Vagina (tissue), 2 donors: ENCODE results near the gene KRT3. TPM values are rescaled to one million over a fixed set of nuclear protein-coding genes. Genes with fewer than 3 reads are reported as not detected.

Experiments used
- DNase-seq, 2 donors: peaks; one replicate each; pipeline ENCODE4 v3.0.0-alpha.2; 2017; ENCODE audit errors: extremely low spot score in 2 of 2
- H3K27ac ChIP-seq: fragments of 200-600 bp; sonication (generic); one replicate; pipeline ENCODE4 v1.5.1; 2019
- H3K27me3 ChIP-seq: fragments of 200-600 bp; sonication (generic); one replicate; pipeline ENCODE4 v1.5.1; 2019
- H3K36me3 ChIP-seq, 2 donors: fragments of 200-600 bp; sonication (generic); one replicate each; pipeline ENCODE4 v1.5.1; 2017 to 2019
- H3K4me1 ChIP-seq: fragments of 200-600 bp; sonication (generic); one replicate; pipeline ENCODE4 v1.5.1; 2019
- H3K4me3 ChIP-seq, 2 donors: fragments of 200-600 bp; sonication (generic); 1 replicate in 1 of 2; 2 replicates in 1 of 2; pipeline ENCODE4 v1.5.1; 2016 to 2019
- H3K9me3 ChIP-seq: fragments of 200-600 bp; sonication (generic); one replicate; pipeline ENCODE4 v1.5.1; 2019
- POLR2A ChIP-seq, 2 donors: fragments of 450-650 bp; IDR thresholded peaks; one replicate each; pipeline ENCODE4 v1.6.1; 2017; ENCODE audit warnings: antibody characterized with exemption in 2 of 2, mild to moderate bottlenecking in 2 of 2, moderate library complexity in 2 of 2
- POLR2AphosphoS5 ChIP-seq, 2 donors: sonication (generic); formaldehyde crosslinking; IDR thresholded peaks; one replicate each; pipeline ENCODE4 v1.9.0; 2017; ENCODE audit warnings: antibody characterized with exemption in 2 of 2, mild to moderate bottlenecking in 2 of 2, low read depth in 1 of 2; ENCODE audit not compliant: insufficient read depth in 1 of 2
- intact Hi-C: fragments of 100-400 bp; cut with DNase I; formaldehyde crosslinking; loops from one replicate; pipeline ENCODE4 v1.15.1; 2023
- total RNA-seq: library from RNA; depleted of rRNA; stranded (reverse); fragments of >200 nt; gene quantifications from one replicate; pipeline ENCODE4 v1.2.3, GENCODE V29; 2016
- TF ChIP-seq, protein P1 (sequence below), 3 experiments: fragments of 450-650 bp in 2 of 3; fragments of 200-600 bp in 1 of 3; sonication (generic) in 1 of 3; IDR thresholded peaks; one replicate each; pipeline ENCODE4 v1.5.1; 2017 to 2019; ENCODE audit warnings: antibody characterized with exemption in 3 of 3, mild to moderate bottlenecking in 2 of 3, moderate library complexity in 2 of 3

The KRT3 gene
- total RNA-seq, 1 donor from 2014 or later: not detected

- no peaks in the 10 kb centered on the region for H3K36me3 ChIP-seq
- H3K4me3 ChIP-seq: no peak overlapping the region
- H3K27ac ChIP-seq: no peak overlapping the region
- no peak for TF ChIP-seq POLR2A (IDR thresholded peaks at IDR 0.05)
- TF ChIP-seq, protein P1, sequence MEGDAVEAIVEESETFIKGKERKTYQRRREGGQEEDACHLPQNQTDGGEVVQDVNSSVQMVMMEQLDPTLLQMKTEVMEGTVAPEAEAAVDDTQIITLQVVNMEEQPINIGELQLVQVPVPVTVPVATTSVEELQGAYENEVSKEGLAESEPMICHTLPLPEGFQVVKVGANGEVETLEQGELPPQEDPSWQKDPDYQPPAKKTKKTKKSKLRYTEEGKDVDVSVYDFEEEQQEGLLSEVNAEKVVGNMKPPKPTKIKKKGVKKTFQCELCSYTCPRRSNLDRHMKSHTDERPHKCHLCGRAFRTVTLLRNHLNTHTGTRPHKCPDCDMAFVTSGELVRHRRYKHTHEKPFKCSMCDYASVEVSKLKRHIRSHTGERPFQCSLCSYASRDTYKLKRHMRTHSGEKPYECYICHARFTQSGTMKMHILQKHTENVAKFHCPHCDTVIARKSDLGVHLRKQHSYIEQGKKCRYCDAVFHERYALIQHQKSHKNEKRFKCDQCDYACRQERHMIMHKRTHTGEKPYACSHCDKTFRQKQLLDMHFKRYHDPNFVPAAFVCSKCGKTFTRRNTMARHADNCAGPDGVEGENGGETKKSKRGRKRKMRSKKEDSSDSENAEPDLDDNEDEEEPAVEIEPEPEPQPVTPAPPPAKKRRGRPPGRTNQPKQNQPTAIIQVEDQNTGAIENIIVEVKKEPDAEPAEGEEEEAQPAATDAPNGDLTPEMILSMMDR (IDR thresholded peaks at IDR 0.05): no peak
- no peak for TF ChIP-seq POLR2AphosphoS5 (IDR thresholded peaks at IDR 0.05; ENCODE audit: insufficient read depth in 1 of 2, low read depth in 1 of 2)
- no peak for DNase-seq
- intact Hi-C loops: no loop called here
- no peaks in the 10 kb centered on the region for H3K4me1 ChIP-seq
- H3K27me3 ChIP-seq: no peaks in the 10 kb centered on the region
- no peaks in the 10 kb centered on the region for H3K9me3 ChIP-seq
Measured at GRCh38 chr12:52835271-52836041, 39.5 kb upstream of the KRT3 start.

GRCh38 chr12:52834727-52835001, 38.7 kb upstream of the KRT3 start:
- DNase-seq: no peak
- H3K27me3 ChIP-seq: no peaks in the 10 kb centered on the region
- H3K4me1 ChIP-seq: no peaks in the 10 kb centered on the region
- H3K9me3 ChIP-seq: no peaks in the 10 kb centered on the region
- intact Hi-C loops: no loop called here
- H3K4me3 ChIP-seq: no peak overlapping the region
- no peak overlapping the region for H3K27ac ChIP-seq
- H3K36me3 ChIP-seq: no peaks in the 10 kb centered on the region
- no peak for TF ChIP-seq POLR2AphosphoS5 (IDR thresholded peaks at IDR 0.05; ENCODE audit: insufficient read depth in 1 of 2, low read depth in 1 of 2)

GRCh38 chr12:52833922-52834726, 38.2 kb upstream of the KRT3 start, which contains the start of gene KRT79:
Gene KRT79 (minus strand): TSS chr12:52834311. CDS start chr12:52834260, 51 bp downstream.
- intact Hi-C loops: no loop called here

DNA sequence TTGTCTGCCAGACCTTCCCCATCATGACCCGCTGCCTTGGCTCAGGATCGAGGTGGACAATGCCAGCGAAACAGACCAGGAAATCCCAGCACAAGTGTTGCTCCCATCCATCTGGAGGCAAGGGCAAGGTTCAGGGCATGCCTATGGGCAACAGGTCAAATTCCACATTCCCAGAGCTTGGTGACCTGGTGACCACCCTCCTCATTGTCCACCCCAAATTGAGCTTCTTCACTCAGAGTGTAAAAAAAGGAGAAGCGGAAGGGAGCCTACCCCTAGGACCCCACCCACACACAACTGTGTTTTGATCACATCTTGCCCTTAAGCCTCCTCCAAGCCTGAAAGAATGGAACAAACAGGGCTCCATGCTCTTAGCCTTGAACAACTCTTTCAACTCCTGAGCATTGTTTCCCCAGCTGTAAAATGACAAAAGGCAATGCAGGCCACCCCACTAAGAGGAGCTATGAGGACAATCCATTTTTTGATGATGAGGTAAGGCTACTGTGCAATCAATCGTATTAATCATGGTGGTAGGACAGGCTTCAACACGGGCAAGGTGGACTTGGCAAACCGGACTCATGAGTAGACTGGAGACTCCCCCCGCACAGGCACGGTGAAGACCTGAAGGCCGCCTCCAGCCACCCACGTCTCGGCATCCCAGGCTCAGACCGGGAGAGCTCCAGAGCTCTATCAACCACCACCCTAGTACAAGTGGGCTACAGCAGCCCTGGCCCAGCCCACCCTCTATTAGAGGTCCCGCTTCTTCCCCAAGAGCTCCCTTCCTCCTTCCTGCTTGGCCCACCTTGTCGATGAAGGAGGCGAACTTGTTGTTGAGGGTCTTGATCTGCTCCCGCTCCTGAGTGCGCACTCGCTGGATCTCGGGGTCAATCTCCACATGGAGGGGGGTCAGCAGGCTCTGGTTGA, 37.3 kb upstream of the KRT3 start:
- Histone ChIP-seq H3K27ac (no peak overlapping the region), H3K9me3 (no peaks in the 10 kb centered on the region), H3K27me3 (no peaks in the 10 kb centered on the region), H3K4me1 (no peaks in the 10 kb centered on the region), H3K4me3 (no peak overlapping the region), H3K36me3 (no peaks in the 10 kb centered on the region)
- intact Hi-C loops: no loop called here
- TF ChIP-seq, protein P1 (IDR thresholded peaks at IDR 0.05): no peak
- no peak for TF ChIP-seq POLR2A (IDR thresholded peaks at IDR 0.05)
- TF ChIP-seq POLR2AphosphoS5 (IDR thresholded peaks at IDR 0.05; ENCODE audit: insufficient read depth in 1 of 2, low read depth in 1 of 2): no peak
- no peak for DNase-seq

More at GRCh38 chr12:52833922-52834726, 38.2 kb upstream of the KRT3 start, which contains the start of gene KRT79:
- no peaks in the 10 kb centered on the region for H3K36me3 ChIP-seq
- TF ChIP-seq, protein P1 (IDR thresholded peaks at IDR 0.05): no peak
- no peak for TF ChIP-seq POLR2A (IDR thresholded peaks at IDR 0.05)
- no peak for TF ChIP-seq POLR2AphosphoS5 (IDR thresholded peaks at IDR 0.05; ENCODE audit: insufficient read depth in 1 of 2, low read depth in 1 of 2)
- no peaks in the 10 kb centered on the region for H3K9me3 ChIP-seq
- no peak within 1 kb of the TSS for H3K27ac ChIP-seq
- no peaks in the 10 kb centered on the region for H3K4me1 ChIP-seq
- no peak for DNase-seq
- no peaks in the 10 kb centered on the region for H3K27me3 ChIP-seq
- no peak within 1 kb of the TSS for H3K4me3 ChIP-seq

- Histone ChIP-seq H3K36me3 (no peaks in the 10 kb centered on the region), H3K27ac (no peak overlapping the region), H3K4me3 (no peak overlapping the region), H3K27me3 (no peaks in the 10 kb centered on the region), H3K4me1 (no peaks in the 10 kb centered on the region), H3K9me3 (no peaks in the 10 kb centered on the region)
- DNase-seq: no peak
- TF ChIP-seq POLR2A (IDR thresholded peaks at IDR 0.05) (no peak), POLR2AphosphoS5 (IDR thresholded peaks at IDR 0.05; ENCODE audit: insufficient read depth in 1 of 2, low read depth in 1 of 2) (no peak)
- TF ChIP-seq, protein P1 (IDR thresholded peaks at IDR 0.05): no peak
- intact Hi-C loops: no loop called here
Measured at GRCh38 chr12:52832451-52832850, 36.5 kb upstream of the KRT3 start.
